GM12872 (cell line): ENCODE data around the gene QKI.

Source experiments
- TF ChIP-seq, protein P1 (sequence below): IDR thresholded peaks from 3 replicates; pipeline ENCODE4 v1.5.1; 2011; ENCODE audit warnings: low read depth, mild to moderate bottlenecking, low read length, moderate library complexity; ENCODE audit not compliant: insufficient read depth

The QKI gene

DNA sequence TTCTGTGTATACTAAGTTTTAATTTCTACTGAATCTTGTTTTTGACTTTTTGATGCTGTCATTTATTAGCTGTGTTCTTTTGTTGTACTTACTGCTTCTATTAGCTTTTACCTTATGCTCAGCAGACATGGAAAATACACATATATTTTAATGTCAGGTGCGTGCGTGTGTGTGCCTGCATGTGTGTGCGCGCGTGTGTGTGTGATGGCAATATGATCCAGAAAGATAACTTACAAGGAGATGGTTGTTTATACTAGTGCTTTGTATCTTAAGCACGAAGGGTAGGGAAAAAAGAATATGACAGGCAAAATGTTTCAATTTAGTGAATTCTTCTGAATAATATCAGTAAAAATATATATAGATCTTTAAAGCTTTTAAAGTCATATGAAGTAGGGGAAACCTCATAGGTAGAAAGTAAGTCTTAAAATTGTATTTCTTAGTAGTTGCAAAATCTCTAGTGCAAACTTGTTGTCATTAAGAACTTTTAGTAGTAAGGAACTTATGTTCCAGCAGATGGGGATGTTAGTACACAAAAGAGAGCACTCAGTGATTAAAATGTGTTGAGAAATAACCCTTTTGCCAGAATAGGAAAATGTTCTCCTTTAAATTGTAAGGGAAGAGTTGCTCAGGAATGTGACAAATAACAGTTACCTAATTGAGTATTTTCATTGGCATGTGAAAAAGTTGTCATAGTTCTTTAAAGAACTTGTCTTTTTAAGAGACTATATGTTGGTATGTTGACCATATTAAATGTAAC, 13.2 kb downstream of the QKI start:
- TF ChIP-seq, protein P1, sequence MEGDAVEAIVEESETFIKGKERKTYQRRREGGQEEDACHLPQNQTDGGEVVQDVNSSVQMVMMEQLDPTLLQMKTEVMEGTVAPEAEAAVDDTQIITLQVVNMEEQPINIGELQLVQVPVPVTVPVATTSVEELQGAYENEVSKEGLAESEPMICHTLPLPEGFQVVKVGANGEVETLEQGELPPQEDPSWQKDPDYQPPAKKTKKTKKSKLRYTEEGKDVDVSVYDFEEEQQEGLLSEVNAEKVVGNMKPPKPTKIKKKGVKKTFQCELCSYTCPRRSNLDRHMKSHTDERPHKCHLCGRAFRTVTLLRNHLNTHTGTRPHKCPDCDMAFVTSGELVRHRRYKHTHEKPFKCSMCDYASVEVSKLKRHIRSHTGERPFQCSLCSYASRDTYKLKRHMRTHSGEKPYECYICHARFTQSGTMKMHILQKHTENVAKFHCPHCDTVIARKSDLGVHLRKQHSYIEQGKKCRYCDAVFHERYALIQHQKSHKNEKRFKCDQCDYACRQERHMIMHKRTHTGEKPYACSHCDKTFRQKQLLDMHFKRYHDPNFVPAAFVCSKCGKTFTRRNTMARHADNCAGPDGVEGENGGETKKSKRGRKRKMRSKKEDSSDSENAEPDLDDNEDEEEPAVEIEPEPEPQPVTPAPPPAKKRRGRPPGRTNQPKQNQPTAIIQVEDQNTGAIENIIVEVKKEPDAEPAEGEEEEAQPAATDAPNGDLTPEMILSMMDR = no peak

DNA sequence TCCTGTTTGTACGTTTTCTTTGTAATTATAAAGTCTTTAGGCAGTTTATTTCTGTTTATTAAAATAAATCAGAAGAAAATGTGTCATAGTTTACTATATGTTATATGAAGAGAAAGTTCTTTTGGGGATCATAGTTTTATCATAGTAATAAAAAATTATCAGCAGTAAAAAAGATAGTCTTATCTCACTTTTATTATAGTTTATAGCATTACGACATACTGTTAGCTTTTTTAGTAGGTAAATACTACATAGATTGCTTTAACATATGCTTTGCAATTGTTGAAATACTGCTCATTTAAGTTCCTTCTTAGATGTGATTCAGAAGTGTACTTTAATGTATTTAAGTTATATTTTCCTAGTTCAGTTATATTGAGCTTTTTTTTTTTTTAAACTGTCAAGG, 13.9 kb downstream of the QKI start:
- TF ChIP-seq, protein P1 = no peak

DNA sequence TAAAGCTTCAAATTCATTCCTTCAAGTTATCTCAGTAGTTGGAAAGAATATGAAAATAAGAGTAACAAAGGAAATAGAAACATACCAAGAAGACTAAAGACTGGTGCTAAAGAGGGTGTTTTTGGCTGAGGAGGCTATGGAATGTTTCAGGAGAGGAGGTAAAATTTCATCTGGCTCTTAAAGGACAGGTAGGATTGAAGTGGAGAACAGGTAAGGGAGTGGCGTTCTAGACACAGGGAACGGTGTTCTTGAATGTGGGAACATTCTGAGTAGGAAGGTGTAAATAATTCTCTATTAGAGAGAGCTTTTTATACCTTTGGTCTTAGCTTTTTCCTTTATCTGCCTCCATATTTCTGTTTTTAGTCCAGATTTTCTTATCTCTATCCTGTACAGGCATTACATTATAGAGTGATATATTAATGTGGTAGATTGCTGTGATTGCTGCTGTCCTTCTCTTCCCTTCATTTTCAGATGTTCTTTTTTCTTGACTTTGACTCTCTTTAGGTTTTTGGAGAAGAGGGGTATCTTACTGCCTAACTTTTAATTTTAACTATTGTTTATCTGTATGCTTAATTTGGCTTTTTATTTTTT, 15.4 kb downstream of the QKI start:
- TF ChIP-seq, protein P1 = no peak

DNA sequence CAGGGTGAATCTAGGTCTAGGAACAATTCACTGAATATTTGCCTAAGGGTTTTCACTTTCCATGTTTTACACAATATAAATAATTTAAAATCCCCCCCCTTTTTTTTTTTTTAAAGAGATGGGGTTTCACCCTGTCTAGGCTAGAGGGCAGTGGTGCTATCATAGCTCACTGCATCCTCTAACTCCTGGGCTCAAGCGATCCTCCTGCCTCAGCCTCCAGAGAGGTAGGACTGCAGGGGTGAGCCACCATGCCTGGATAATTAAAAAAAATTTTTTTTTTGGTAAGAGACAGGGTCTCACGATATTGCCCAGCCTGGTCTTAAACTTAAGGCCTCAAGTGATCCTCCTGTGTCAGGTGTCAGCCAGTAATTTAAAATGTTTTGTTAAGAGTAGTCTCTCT, 17.8 kb downstream of the QKI start:
- TF ChIP-seq, protein P1 = no peak

DNA sequence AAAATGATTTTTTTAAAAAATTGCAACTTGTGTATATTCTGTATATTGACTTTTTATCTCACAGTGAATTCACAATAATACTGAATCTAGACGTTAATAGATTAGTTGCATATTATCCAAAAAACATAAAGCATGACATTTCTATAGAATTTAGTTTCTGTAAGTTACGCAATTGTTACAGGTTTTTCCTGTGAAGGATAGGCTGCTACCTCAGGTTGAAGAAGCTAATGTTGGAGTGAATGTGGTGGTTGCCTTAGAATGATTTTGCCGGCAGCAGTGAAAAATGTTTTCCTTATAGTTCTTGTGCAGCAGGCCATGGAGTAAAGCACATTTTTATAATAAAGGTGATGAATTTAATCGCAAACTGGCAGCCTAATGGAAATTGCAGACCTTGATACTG, 20.5 kb downstream of the QKI start:
- TF ChIP-seq, protein P1 = no peak

DNA sequence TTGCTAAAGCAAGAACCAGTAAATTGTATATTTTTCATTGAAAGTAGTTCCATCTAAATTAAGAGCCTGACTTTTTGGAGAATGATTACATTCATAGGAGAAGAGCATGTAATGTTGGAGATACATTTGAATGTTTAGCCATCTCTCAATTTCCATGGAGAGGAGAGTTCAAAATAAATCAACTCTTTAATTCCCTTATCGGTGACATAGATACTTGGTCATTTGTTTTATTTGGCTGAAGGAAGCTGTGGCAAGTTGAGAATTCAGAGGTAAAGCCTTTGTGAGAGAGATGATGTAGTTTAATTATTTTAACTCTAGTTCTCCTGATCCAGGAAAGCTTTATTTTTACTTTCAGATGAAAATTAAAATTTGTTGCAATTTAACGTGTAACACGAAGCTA, 22.3 kb downstream of the QKI start:
- TF ChIP-seq, protein P1 = no peak

DNA sequence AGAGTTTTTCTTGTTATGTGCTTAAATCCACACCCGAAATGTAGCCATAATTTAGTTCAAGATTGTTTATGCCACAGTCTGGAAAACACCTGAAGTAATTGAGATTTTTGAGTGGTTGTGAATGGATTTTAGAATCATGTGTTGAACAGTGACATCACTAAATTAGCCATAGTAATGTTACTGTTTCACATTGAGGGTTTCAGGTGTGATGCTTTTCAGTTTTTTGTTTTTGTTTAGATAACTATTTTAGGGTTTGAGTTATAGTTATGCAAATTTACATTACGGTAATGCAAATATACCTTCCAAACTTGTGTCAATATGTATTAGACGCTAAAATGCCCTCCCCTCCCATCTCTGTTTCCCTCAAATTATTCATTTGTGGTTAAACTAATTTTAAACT, 22.9 kb downstream of the QKI start:
- TF ChIP-seq, protein P1 = no peak
